Measurements from ENCODE around the gene FAM107A. TPM values are rescaled to one million over a fixed set of nuclear protein-coding genes. Genes with fewer than 3 reads are reported as not detected.

FAM107A gene
- total and polyA plus RNA-seq, 2 experiments from 2014 or later, result 1.0 to 1.1 TPM

DNA sequence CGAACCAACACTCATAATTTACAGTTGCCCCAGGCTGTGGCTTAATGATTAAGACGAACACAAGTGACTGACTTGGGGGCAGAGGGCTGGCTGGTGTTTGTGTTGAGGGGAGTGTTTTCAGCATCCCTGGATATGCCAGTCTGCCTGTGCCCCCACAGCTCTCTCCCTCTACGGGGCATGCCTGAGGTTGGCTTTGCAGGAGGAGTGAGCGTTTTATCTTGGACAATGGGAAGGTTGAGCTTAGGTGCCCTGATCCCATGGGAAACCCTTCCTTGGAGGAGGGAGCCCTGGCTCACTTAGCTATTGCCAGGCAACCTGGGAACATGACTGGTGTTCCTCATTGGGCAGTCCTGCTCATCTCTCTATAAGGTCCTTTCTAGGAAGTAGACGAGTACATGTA, 17.6 kb downstream of the FAM107A start:
- no peak for ATAC-seq
- Histone ChIP-seq H3K27ac (ENCODE audit: low read depth) (no peak overlapping the region), H4K20me1 (replicated peaks; ENCODE audit: insufficient read depth) (no peaks in the 10 kb centered on the region), H3K79me2 (replicated peaks; ENCODE audit: insufficient read depth) (no peaks in the 10 kb centered on the region), H3K4me2 (no peak overlapping the region), H2AFZ (no peak overlapping the region), H3K9me2 (ENCODE audit: insufficient read depth) (no peaks in the 10 kb centered on the region), H3K4me3 (no peak overlapping the region), H3K27me3 (ENCODE audit: insufficient read depth) (no peaks in the 10 kb centered on the region), H3F3A (replicated peaks; ENCODE audit: low read depth) (0 out of 2 replicates have a peak, but pooled peaks cover under 1% of the 10 kb centered on the region), H3K4me1 (ENCODE audit: insufficient read depth) (peaks cover 10% of the 10 kb centered on the region), H3K36me3 (ENCODE audit: insufficient read depth) (no peaks in the 10 kb centered on the region)
- Mint-ChIP-seq H3K4me3 (no peak overlapping the region), H3K4me1 (peaks cover 30% of the 10 kb centered on the region), H3K36me3 (ENCODE audit: low read depth) (peaks cover 3% of the 10 kb centered on the region; the same call in 2 of the 3 replicates), H3K27me3 (ENCODE audit: insufficient read depth, low read depth, poor library complexity) (peaks cover 14% of the 10 kb centered on the region), H3K9me3 (peaks cover 8% of the 10 kb centered on the region), H3K27ac (no peak overlapping the region)
- TF ChIP-seq CREB1 (CRISPR knock-in tag; IDR thresholded peaks at IDR 0.05; ENCODE audit: low read depth) (no peak), NANOG (IDR thresholded peaks at IDR 0.05; ENCODE audit: borderline replicate concordance) (no peak), POLR2AphosphoS5 (IDR thresholded peaks at IDR 0.05; ENCODE audit: low read depth) (no peak), STAT1 (IDR thresholded peaks at IDR 0.05; ENCODE audit: unreplicated experiment) (no peak)
- TF ChIP-seq, protein P1, sequence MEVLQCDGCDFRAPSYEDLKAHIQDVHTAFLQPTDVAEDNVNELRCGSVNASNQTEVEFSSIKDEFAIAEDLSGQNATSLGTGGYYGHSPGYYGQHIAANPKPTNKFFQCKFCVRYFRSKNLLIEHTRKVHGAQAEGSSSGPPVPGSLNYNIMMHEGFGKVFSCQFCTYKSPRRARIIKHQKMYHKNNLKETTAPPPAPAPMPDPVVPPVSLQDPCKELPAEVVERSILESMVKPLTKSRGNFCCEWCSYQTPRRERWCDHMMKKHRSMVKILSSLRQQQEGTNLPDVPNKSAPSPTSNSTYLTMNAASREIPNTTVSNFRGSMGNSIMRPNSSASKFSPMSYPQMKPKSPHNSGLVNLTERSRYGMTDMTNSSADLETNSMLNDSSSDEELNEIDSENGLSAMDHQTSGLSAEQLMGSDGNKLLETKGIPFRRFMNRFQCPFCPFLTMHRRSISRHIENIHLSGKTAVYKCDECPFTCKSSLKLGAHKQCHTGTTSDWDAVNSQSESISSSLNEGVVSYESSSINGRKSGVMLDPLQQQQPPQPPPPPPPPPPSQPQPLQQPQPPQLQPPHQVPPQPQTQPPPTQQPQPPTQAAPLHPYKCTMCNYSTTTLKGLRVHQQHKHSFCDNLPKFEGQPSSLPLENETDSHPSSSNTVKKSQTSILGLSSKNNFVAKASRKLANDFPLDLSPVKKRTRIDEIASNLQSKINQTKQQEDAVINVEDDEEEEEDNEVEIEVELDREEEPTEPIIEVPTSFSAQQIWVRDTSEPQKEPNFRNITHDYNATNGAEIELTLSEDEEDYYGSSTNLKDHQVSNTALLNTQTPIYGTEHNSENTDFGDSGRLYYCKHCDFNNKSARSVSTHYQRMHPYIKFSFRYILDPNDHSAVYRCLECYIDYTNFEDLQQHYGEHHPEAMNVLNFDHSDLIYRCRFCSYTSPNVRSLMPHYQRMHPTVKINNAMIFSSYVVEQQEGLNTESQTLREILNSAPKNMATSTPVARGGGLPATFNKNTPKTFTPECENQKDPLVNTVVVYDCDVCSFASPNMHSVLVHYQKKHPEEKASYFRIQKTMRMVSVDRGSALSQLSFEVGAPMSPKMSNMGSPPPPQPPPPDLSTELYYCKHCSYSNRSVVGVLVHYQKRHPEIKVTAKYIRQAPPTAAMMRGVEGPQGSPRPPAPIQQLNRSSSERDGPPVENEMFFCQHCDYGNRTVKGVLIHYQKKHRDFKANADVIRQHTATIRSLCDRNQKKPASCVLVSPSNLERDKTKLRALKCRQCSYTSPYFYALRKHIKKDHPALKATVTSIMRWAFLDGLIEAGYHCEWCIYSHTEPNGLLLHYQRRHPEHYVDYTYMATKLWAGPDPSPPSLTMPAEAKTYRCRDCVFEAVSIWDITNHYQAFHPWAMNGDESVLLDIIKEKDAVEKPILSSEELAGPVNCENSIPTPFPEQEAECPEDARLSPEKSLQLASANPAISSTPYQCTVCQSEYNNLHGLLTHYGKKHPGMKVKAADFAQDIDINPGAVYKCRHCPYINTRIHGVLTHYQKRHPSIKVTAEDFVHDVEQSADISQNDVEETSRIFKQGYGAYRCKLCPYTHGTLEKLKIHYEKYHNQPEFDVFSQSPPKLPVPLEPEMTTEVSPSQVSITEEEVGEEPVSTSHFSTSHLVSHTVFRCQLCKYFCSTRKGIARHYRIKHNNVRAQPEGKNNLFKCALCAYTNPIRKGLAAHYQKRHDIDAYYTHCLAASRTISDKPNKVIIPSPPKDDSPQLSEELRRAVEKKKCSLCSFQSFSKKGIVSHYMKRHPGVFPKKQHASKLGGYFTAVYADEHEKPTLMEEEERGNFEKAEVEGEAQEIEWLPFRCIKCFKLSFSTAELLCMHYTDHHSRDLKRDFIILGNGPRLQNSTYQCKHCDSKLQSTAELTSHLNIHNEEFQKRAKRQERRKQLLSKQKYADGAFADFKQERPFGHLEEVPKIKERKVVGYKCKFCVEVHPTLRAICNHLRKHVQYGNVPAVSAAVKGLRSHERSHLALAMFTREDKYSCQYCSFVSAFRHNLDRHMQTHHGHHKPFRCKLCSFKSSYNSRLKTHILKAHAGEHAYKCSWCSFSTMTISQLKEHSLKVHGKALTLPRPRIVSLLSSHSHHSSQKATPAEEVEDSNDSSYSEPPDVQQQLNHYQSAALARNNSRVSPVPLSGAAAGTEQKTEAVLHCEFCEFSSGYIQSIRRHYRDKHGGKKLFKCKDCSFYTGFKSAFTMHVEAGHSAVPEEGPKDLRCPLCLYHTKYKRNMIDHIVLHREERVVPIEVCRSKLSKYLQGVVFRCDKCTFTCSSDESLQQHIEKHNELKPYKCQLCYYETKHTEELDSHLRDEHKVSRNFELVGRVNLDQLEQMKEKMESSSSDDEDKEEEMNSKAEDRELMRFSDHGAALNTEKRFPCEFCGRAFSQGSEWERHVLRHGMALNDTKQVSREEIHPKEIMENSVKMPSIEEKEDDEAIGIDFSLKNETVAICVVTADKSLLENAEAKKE (CRISPR knock-in tag; IDR thresholded peaks at IDR 0.05), result no peak
- TF ChIP-seq, protein P2, sequence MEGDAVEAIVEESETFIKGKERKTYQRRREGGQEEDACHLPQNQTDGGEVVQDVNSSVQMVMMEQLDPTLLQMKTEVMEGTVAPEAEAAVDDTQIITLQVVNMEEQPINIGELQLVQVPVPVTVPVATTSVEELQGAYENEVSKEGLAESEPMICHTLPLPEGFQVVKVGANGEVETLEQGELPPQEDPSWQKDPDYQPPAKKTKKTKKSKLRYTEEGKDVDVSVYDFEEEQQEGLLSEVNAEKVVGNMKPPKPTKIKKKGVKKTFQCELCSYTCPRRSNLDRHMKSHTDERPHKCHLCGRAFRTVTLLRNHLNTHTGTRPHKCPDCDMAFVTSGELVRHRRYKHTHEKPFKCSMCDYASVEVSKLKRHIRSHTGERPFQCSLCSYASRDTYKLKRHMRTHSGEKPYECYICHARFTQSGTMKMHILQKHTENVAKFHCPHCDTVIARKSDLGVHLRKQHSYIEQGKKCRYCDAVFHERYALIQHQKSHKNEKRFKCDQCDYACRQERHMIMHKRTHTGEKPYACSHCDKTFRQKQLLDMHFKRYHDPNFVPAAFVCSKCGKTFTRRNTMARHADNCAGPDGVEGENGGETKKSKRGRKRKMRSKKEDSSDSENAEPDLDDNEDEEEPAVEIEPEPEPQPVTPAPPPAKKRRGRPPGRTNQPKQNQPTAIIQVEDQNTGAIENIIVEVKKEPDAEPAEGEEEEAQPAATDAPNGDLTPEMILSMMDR (conservative IDR thresholded peaks at IDR 0.05; ENCODE audit: low read depth in 2 of 2), result no peak
- DNase-seq (ENCODE audit: low spot score), result no peak
